GM12873 (cell line): Measurements from ENCODE around the gene FAM219B.
A peak's percentile ranks its signal among the peaks of the same experiment; 100 is the strongest.

ENCODE experiments used
- CTCF ChIP-seq: IDR thresholded peaks from 2 replicates; pipeline ENCODE4 v1.5.1; 2012; ENCODE audit warnings: low read depth, mild to moderate bottlenecking, moderate library complexity, low read length, control low read depth; ENCODE audit not compliant: insufficient read depth; ENCODE audit errors: missing control alignments

FAM219B gene

GRCh38 chr15:74906450-74907162 lies at the start of gene FAM219B:
TSS of gene FAM219B (minus strand) at chr15:74906851. CDS start at chr15:74906800, 51 bp downstream.
- no peak for TF ChIP-seq CTCF

- TF ChIP-seq CTCF = peak; percentile 58
These were observed 49.4 kb upstream of the FAM219B start for GRCh38 chr15:74955796-74956647.

- TF ChIP-seq CTCF = no peak
These were observed 48.4 kb upstream of the FAM219B start for GRCh38 chr15:74955017-74955416.

- no peak for TF ChIP-seq CTCF
These were observed 47.9 kb upstream of the FAM219B start for GRCh38 chr15:74954515-74954914.

GRCh38 chr15:74951006-74951405 lies 44.4 kb upstream of the FAM219B start:
- TF ChIP-seq CTCF = no peak

- peak; percentile 100 for TF ChIP-seq CTCF
These were observed 43.6 kb upstream of the FAM219B start for GRCh38 chr15:74950078-74950908.
